DND-41 (cell line): ENCODE results near the gene CACNA1I.

Experiments
- CTCF ChIP-seq: IDR thresholded peaks from 2 replicates; pipeline ENCODE4 v1.5.1; 2012; ENCODE audit warnings: borderline replicate concordance, low read length, moderate library complexity, mild to moderate bottlenecking; ENCODE audit not compliant: poor library complexity, severe bottlenecking; ENCODE audit errors: extremely low read depth
- EZH2 ChIP-seq: IDR thresholded peaks from 3 replicates; pipeline ENCODE4 v1.6.1; 2012; ENCODE audit warnings: borderline replicate concordance, low read depth, mild to moderate bottlenecking, moderate library complexity, low read length, inconsistent platforms; ENCODE audit not compliant: severe bottlenecking

GRCh38 chr22:39679652-39680051 is 109.1 kb downstream of the CACNA1I start:
- no peak for TF ChIP-seq CTCF
- no peak for TF ChIP-seq EZH2
